CD4-positive, alpha-beta T cell (primary cell): Measurements from ENCODE around the gene GALNT14. TPM values are rescaled to one million over a fixed set of nuclear protein-coding genes. Genes with fewer than 3 reads are reported as not detected.
"Not testable (repeated sequence)": the region's sequence is repeated elsewhere in the genome, so short reads cannot be mapped to it uniquely, and the experiment has no call there.

Experiments
- ATAC-seq: fragments of 200-7000 bp; cut with Tn5 transposase; one replicate; pipeline ENCODE4 v1.10.0; 2022; ENCODE audit warnings: mild to moderate bottlenecking; ENCODE audit not compliant: poor library complexity
- CTCF ChIA-PET: fragments of 350-600 bp; sonication (Branson Sonifier 250); formaldehyde crosslinking; loops from one replicate; lab custom pipeline; 2021; ENCODE audit warnings: antibody characterized with exemption, inconsistent platforms; lab: Charles Lee
- POLR2A ChIA-PET: fragments of 350-600 bp; sonication (Branson Sonifier 250); formaldehyde crosslinking; loops from one replicate; lab custom pipeline; 2021; ENCODE audit warnings: antibody characterized with exemption, inconsistent platforms; lab: Charles Lee
- DNase-seq, 14 experiments: peaks; one replicate each; pipeline ENCODE4 v3.0.0-alpha.2; 2013 to 2020; ENCODE audit warnings: mixed read lengths in 2 of 14
- H3K27ac ChIP-seq, 2 donors: one replicate each; pipeline versions ENCODE4 v1.5.1 to v1.7.0; 2013; ENCODE audit warnings: low read length in 2 of 2, low read depth in 1 of 2, mild to moderate bottlenecking in 1 of 2
- H3K27me3 ChIP-seq, 2 experiments: 1 replicate in 1 of 2; 2 replicates in 1 of 2; pipeline versions ENCODE4 v1.6.1 to v1.7.0; 2013; ENCODE audit warnings: low read length in 2 of 2, control low read depth in 1 of 2, mild to moderate bottlenecking in 1 of 2, moderate library complexity in 1 of 2; ENCODE audit not compliant: insufficient read depth in 2 of 2, control insufficient read depth in 1 of 2
- H3K36me3 ChIP-seq: one replicate; pipeline ENCODE4 v1.6.1; 2013; ENCODE audit warnings: low read length, control low read depth; ENCODE audit not compliant: insufficient read depth
- H3K4me1 ChIP-seq: one replicate; pipeline ENCODE4 v1.6.1; 2013; ENCODE audit warnings: low read length, control low read depth; ENCODE audit not compliant: insufficient read depth
- H3K4me3 ChIP-seq: one replicate; pipeline ENCODE4 v1.5.1; 2013; ENCODE audit warnings: mild to moderate bottlenecking, low read length, moderate library complexity
- H3K9me3 ChIP-seq, 2 experiments: 1 replicate in 1 of 2; 2 replicates in 1 of 2; pipeline versions ENCODE4 v1.6.1 to v1.7.0; 2013; ENCODE audit warnings: low read length in 2 of 2, mild to moderate bottlenecking in 2 of 2, control low read depth in 1 of 2, moderate library complexity in 1 of 2; ENCODE audit not compliant: control insufficient read depth in 1 of 2, insufficient read depth in 1 of 2
- H3K27ac Mint-ChIP-seq: one replicate; pipeline ENCODE4 v1.8.0; 2020; ENCODE audit warnings: mixed read lengths
- H3K27me3 Mint-ChIP-seq: one replicate; pipeline ENCODE4 v1.8.0; 2021; ENCODE audit warnings: mixed read lengths
- H3K36me3 Mint-ChIP-seq: one replicate; pipeline ENCODE4 v1.8.0; 2021; ENCODE audit warnings: low read depth, mixed read lengths
- H3K4me1 Mint-ChIP-seq: one replicate; pipeline ENCODE4 v1.8.0; 2021; ENCODE audit warnings: low read depth, mixed read lengths
- H3K4me3 Mint-ChIP-seq: one replicate; pipeline ENCODE4 v1.8.0; 2020; ENCODE audit warnings: mild to moderate bottlenecking, mixed read lengths
- H3K9me3 Mint-ChIP-seq: one replicate; pipeline ENCODE4 v1.8.0; 2020; ENCODE audit warnings: mixed read lengths
- CTCF ChIP-seq: fragments of 200-600 bp; IDR thresholded peaks from one replicate; pipeline ENCODE4 v1.8.0; 2022; ENCODE audit warnings: antibody characterized with exemption, mild to moderate bottlenecking
- intact Hi-C, 2 experiments: fragments of 100-400 bp; cut with DNase I in 1 of 2; cut with micrococcal nuclease in 1 of 2; formaldehyde crosslinking; loops; one replicate each; pipeline versions ENCODE4 v1.15.1 to v1.9.0; 2023 to 2025; cut with DNase I, micrococcal nuclease
- total RNA-seq, 174 experiments: library from RNA in 2 of 174; stranded (reverse) in 2 of 174; gene quantifications; one replicate each; pipeline ENCODE4 v1.2.3 and lab custom pipeline; 2021 to 2026

GALNT14 gene
- total RNA-seq, 2 experiments from 2014 or later: not detected

- DNase-seq (no peak), ATAC-seq (no peak)
- no peak overlapping the region for H3K27ac ChIP-seq
- no peaks in the 10 kb centered on the region for H3K4me1 ChIP-seq
- Mint-ChIP-seq H3K27ac (no peak overlapping the region), H3K36me3 (no peaks in the 10 kb centered on the region), H3K4me3 (no peak overlapping the region), H3K9me3 (no peaks in the 10 kb centered on the region), H3K4me1 (no peaks in the 10 kb centered on the region), H3K27me3 (peaks cover 5% of the 10 kb centered on the region)
- H3K9me3 ChIP-seq: no peaks in the 10 kb centered on the region
- H3K4me3 ChIP-seq: no peak overlapping the region
- ChIA-PET POLR2A (no interaction called here), CTCF (no interaction called here)
- no peak for TF ChIP-seq CTCF
- no peaks in the 10 kb centered on the region for H3K36me3 ChIP-seq
- intact Hi-C loops: no loop called here
- H3K27me3 ChIP-seq: no peaks in the 10 kb centered on the region
These were observed 226.2 kb downstream of the GALNT14 start for GRCh38 chr2:30912056-30912455.

DNA sequence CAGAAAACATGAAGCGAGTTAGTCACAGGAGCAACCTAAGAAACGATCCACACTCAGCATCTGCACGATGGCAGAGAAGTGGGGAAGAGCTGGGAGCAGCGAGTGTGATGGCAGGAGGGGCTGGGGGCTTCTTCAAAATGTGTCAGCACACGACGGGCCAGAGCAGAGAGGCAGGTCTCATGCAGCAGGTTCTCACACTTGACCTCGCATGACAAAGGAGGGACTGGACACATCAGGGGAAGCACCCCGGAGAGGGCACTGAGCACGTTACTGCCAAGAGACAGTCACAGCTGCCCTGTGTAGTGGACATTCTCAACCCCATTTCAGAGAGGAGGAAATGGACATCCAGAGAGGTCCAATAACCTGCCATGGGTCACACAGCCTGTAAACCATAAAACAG lies 226.9 kb downstream of the GALNT14 start:
- intact Hi-C loops: no loop called here
- H3K4me3 Mint-ChIP-seq: no peak overlapping the region
- no peaks in the 10 kb centered on the region for H3K4me1 ChIP-seq
- H3K27me3 Mint-ChIP-seq: peaks cover 5% of the 10 kb centered on the region
- H3K4me3 ChIP-seq: no peak overlapping the region
- no peaks in the 10 kb centered on the region for H3K9me3 Mint-ChIP-seq
- ATAC-seq: no peak
- no peaks in the 10 kb centered on the region for H3K36me3 ChIP-seq
- H3K36me3 Mint-ChIP-seq: no peaks in the 10 kb centered on the region
- TF ChIP-seq CTCF: no peak
- no peak overlapping the region for H3K27ac ChIP-seq
- H3K27me3 ChIP-seq: no peaks in the 10 kb centered on the region
- no peaks in the 10 kb centered on the region for H3K4me1 Mint-ChIP-seq
- CTCF ChIA-PET: no interaction called here
- POLR2A ChIA-PET: no interaction called here
- DNase-seq: no peak
- H3K9me3 ChIP-seq: no peaks in the 10 kb centered on the region
- H3K27ac Mint-ChIP-seq: no peak overlapping the region

DNA sequence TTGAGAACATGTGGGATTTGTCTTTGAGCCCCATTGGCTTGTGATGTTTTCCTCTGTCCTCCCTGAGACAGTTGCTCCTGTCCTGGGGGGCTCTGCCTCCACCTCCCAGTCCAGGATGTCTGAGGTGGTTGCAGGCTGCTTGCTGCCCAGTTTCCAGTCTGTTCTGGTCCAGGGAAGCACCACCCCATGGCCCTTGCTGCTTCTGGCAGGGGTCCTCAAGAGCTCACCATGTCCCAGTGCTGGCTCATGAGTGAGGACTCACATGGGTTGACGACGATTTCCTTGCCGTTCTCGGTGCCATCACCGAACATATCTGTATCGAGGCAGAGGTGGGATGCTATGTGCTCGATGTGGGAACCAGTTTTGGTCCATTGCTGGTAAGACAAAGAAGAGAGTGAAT lies 227.6 kb downstream of the GALNT14 start:
- intact Hi-C loops: no loop called here
- no peaks in the 10 kb centered on the region for H3K36me3 Mint-ChIP-seq
- ATAC-seq: no peak

DNA sequence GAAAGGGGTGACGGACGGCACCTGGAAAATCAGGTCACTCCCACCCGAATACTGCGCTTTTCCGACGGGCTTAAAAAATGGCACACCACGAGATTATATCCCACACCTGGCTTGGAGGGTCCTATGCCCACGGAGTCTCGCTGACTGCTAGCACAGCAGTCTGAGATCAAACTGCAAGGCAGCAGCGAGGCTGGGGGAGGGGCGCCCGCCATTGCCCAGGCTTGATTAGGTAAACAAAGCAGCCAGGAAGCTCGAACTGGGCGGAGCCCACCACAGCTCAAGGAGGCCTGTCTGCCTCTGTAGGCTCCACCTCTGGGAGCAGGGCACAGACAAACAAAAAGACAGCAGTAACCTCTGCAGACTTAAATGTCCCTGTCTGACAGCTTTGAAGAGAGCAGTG lies 233.8 kb downstream of the GALNT14 start:
- not testable (repeated sequence) for H3K9me3 Mint-ChIP-seq, H3K36me3 ChIP-seq

More for the DNA sequence above, 227.6 kb downstream of the GALNT14 start:
- Mint-ChIP-seq H3K27ac (no peak overlapping the region), H3K4me1 (no peaks in the 10 kb centered on the region), H3K9me3 (no peaks in the 10 kb centered on the region), H3K27me3 (peaks cover 5% of the 10 kb centered on the region), H3K4me3 (no peak overlapping the region)
- ChIA-PET CTCF (no interaction called here), POLR2A (no interaction called here)
- H3K4me1 ChIP-seq: no peaks in the 10 kb centered on the region
- DNase-seq: no peak
- no peak overlapping the region for H3K4me3 ChIP-seq
- no peaks in the 10 kb centered on the region for H3K36me3 ChIP-seq
- no peak for TF ChIP-seq CTCF
- H3K27me3 ChIP-seq: no peaks in the 10 kb centered on the region
- H3K9me3 ChIP-seq: no peaks in the 10 kb centered on the region
- no peak overlapping the region for H3K27ac ChIP-seq

More for the DNA sequence above, 233.8 kb downstream of the GALNT14 start:
- H3K4me1 ChIP-seq, intact Hi-C loops, H3K27ac Mint-ChIP-seq, H3K4me3 ChIP-seq, H3K27me3 Mint-ChIP-seq, H3K27me3 ChIP-seq, H3K36me3 Mint-ChIP-seq, ATAC-seq, DNase-seq, H3K9me3 ChIP-seq, H3K27ac ChIP-seq, H3K4me3 Mint-ChIP-seq, H3K4me1 Mint-ChIP-seq, CTCF ChIA-PET, POLR2A ChIA-PET: not testable (repeated sequence)
